GM12872 (cell line): ENCODE data around the gene TNS3.

Experiments
- TF ChIP-seq, protein P1 (sequence below): IDR thresholded peaks from 3 replicates; pipeline ENCODE4 v1.5.1; 2011; ENCODE audit warnings: low read depth, mild to moderate bottlenecking, low read length, moderate library complexity; ENCODE audit not compliant: insufficient read depth

TNS3 gene

DNA sequence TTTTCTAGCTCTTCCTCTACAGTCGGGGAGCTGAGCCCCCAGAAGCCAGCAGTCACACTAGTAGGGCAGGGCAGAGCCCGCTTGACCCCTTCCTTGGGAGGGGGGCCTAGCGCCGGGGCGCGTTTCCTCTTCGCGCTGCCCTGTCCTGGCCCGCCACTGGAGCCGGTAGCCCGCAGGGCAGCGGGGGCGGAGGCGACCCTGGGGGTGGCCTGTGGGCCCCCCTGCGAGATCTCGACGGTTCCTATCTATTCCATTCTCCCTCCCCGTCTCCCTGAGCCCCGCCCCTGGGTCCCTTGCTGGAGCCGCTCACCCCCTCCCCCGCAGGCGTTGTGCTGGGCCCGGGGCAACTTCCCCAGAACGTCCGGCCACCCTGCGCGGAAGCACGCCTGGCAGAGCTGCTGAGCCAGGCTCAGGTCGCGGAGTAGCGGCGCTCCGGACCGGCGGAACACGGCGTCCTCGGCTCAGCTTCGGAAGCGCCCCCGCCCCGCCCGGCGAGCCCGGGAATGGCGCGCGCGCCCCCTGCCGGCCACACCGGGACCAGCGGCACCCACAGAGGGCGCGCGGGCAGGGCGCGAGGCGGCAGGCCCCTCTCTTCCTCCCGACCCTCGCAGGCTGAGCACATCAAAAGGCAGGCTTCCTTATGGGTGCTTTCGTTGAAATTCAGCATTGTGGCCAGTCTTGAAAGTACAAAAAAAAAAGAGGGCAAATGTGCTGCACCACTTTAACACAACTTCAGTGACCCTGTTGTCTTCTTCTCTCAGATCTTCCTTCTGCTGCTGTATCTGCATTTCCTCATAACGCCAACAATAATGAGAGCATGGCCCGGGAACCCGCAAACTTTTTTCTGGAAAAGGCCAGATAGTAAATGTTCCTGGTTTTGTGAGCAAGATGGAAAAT lies 327.6 kb downstream of the TNS3 start:
- TF ChIP-seq, protein P1, sequence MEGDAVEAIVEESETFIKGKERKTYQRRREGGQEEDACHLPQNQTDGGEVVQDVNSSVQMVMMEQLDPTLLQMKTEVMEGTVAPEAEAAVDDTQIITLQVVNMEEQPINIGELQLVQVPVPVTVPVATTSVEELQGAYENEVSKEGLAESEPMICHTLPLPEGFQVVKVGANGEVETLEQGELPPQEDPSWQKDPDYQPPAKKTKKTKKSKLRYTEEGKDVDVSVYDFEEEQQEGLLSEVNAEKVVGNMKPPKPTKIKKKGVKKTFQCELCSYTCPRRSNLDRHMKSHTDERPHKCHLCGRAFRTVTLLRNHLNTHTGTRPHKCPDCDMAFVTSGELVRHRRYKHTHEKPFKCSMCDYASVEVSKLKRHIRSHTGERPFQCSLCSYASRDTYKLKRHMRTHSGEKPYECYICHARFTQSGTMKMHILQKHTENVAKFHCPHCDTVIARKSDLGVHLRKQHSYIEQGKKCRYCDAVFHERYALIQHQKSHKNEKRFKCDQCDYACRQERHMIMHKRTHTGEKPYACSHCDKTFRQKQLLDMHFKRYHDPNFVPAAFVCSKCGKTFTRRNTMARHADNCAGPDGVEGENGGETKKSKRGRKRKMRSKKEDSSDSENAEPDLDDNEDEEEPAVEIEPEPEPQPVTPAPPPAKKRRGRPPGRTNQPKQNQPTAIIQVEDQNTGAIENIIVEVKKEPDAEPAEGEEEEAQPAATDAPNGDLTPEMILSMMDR: peak; percentile 72

GRCh38 chr7:47253650-47254080 lies 328.2 kb downstream of the TNS3 start:
- TF ChIP-seq, protein P1: no peak

DNA sequence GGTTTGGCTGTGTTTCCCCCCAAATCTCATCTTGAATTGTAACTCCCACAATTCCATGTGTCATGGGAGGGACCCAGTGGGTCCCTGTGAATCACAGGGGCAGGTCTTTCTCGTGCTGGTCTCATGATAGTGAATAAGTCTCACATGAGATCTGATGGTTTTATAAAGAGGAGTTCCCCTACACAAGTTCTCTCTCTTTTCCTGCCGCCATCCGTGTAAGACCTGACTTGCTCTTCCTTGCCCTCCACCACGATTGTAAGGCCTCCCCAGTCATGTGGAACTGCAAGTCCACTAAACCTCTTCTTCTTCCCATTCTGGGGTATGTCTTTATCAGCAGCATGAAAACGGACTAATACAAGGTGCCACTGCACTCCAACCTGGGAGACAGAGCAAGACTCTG lies 329.2 kb downstream of the TNS3 start:
- TF ChIP-seq, protein P1: no peak

- TF ChIP-seq, protein P1: no peak
Measured at GRCh38 chr7:47249361-47249760, 332.6 kb downstream of the TNS3 start.

GRCh38 chr7:47248797-47249196 lies 333.1 kb downstream of the TNS3 start:
- TF ChIP-seq, protein P1: no peak

GRCh38 chr7:47247132-47247531 lies 334.8 kb downstream of the TNS3 start:
- TF ChIP-seq, protein P1: no peak

DNA sequence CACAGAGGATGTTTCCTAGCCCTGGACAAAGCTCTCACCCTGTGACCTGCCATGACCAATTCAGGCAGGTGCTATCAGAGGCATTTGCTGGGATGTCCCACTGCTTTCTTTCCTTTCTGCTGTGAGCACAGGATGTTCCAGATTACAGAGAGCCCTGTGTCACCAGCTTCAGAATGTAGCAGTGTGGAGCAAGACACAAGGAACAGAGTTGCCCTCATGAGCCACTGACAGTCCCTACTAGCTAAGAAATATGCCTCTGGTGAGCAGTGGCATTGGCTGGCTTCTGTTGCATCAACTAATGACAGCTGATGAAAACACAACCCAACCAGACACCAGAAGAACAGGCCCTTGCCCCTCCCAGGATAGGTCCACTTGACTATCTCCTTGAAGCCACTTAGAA lies 337.2 kb downstream of the TNS3 start:
- TF ChIP-seq, protein P1: no peak
